ENCODE results near the gene AGMO.

GRCh38 chr7:15505761-15506160, 56.1 kb downstream of the AGMO start:
- TF ChIP-seq EGR1 (IDR thresholded peaks at IDR 0.05; ENCODE audit: low read depth in 2 of 2) (no peak), CTCF (IDR thresholded peaks at IDR 0.05; ENCODE audit: low read depth, low read length, missing input control) (no peak), TAF1 (conservative IDR thresholded peaks at IDR 0.05) (no peak), REST (IDR thresholded peaks at IDR 0.05) (no peak), RAD21 (IDR thresholded peaks at IDR 0.05) (no peak), ATF3 (IDR thresholded peaks at IDR 0.05) (no peak), JUND (IDR thresholded peaks at IDR 0.05) (no peak), FOXA2 (IDR thresholded peaks at IDR 0.05) (no peak), FOXA1 (IDR thresholded peaks at IDR 0.05) (no peak), ZBTB33 (IDR thresholded peaks at IDR 0.05) (no peak), RXRA (IDR thresholded peaks at IDR 0.05) (no peak)

All from liver (tissue), 3 donors.